SW 1271 (cell line): ENCODE measurements around the gene KCP.
A peak's percentile ranks its signal among the peaks of the same experiment; 100 is the strongest.

Source experiments
- DNase-seq, 2 experiments: peaks; one replicate each; lab custom pipeline; 2025; lab: John Stamatoyannopoulos, UW

The KCP gene

DNA sequence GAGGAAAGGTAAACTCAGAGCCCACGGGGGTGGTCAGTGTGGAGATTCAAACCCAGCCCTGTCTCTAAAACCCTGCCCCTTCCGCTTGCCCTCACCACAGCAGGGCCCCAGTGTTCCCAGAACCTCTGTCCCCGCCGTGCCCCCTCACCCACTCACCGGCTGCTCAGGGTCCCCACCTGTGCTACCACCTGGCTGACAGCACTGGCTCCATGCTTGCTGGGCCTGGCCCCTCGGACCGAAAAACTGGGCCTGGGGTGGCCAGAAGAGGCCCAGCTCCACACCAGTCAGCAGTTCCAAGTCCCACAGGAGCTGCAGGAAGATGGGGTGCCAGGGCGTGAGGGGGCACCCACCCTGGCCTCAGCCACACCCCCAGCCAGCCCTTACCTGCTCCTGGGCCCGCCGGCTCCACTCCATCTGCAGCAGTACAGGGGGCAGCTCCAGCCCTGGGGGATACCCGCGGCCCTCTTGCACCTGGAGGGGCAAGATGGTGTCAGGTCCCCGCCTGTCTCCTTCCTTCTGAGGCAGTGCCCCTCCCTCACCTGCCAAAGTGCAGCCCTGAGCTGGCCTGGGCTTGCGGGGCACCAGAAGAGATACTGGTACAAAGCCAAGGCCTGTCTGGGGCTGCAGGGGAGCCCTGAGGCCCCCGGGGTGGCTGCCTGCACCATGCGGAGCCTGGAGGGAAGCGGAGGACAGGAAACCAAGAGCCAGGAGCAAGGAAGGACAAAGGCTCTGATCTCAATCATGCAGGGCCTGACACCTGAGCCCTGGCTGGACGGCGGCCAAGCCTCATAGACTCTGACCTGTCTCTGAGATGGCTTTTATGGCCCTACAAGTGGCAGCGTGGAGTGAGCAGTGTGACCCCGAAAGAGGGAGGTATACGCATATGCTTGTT, 36.1 kb downstream of the KCP start:
- DNase-seq, result no peak

DNA sequence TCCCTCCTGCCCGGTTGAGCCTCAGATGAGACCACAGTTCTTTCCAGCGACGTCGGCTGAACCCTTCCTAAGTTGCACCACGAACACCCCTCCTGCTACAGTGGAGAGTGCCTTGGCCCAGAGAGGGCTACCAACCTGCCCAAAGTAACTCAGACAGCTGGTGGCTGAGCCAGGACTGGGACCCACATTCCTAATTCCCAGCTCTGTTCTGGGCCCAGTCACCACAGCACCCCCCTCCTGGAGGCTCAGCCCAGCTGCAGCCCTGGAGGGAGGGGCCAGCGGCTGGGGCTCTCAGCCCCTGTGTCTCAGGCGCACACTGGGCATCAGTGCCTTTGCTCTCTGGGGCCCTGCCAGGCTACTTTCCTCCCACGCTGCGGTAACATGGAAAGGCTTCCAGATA, 37.3 kb downstream of the KCP start:
- no peak for DNase-seq

DNA sequence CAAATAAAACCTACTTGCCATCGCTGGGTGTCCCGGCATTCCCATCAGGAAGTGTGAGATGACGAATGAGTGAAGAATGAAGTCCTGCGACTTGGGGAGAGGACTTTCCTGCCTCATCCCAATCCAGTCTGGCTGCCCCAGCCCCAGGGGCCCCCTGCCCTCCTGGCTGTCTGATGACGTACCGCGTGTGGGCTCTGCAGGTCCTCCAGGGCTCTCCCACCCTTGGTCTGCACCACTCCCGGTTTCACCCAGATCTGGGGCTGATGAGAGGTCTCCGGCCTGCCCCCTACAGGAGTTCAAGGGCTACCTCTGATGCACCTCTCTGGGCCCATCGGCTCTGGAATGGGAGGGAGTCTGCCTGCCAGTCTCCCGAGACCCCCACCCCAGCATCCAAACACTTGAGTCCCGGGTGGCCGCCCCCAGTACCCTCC, 38.1 kb downstream of the KCP start:
- DNase-seq, result no peak

DNA sequence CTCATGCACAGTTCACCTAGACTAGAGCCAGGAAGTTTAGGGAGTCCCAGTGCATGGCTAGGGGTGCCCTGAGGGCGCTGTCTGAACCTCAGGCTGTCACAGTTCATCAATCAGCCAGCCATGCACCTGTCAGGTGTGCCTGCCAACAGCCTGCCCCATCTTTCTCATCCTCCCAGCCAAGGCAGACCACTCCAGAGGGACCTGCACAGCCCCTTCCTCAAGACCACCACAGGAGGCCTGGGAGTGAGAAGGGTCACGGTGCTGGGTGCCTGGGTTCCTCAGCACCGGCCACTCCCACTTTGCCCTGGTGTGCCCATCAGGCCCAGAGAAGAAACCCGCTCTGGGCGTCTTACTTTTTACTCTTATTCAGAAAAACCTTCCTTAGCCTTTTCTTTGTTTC, 39.5 kb downstream of the KCP start:
- no peak for DNase-seq

DNA sequence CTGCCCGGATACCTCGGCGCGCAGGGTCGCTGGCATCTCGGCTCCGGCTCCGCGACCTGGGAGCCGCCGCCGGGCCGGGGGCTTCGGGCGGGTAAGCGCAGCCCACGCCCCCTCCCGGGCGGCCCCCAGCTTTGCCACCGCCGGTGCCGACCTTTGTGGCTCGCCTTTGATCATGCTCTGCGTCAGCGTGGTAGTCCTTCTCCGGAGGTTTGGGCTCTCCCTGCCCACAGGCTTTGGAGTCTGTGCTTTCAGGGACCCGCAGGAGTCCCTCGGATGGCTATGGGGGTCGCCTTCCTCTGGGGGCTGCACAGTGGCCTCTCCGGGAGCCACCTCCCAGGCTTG, 40.6 kb downstream of the KCP start:
- no peak for DNase-seq

DNA sequence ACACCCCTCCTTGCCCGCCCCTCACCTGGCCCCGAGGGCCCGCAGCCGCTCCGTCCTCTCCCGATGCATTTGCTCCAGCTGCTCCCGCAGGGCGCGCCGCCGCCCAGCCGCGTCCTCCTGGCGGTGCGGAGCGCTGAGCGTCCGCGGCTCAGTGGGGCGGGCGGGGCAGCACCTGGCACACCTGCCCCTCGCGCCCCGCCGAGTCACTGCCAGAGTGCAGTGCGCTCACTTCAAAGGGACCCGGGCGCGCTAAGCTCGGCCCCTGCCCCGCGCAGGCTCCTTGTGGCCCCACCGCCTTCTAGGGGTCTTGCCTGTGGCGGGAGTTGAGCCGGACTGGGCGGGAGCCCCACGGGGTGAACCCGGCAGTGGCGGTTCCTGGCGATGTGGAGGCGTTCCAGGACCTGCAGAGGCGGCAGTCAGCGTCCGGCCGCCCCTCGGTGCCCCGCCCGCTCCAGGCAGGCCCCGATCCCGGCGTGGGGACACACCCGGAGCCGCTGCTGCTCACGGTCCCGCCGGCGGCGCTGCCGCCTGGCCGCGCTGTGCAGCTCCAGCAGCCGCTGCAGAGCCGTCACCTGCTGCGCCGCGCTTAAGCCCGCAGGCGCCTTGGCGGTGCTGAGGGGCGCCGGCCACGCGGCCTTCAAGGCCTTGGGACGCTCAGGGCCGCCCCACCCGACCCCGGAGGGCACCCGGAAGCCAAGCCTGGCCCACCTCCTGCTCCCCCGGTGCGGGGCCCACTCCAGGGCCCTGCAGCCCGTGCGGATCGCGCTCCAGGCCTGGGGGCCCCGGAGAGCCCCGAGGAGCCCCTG, 41.2 kb downstream of the KCP start:
- DNase-seq, result no peak

DNA sequence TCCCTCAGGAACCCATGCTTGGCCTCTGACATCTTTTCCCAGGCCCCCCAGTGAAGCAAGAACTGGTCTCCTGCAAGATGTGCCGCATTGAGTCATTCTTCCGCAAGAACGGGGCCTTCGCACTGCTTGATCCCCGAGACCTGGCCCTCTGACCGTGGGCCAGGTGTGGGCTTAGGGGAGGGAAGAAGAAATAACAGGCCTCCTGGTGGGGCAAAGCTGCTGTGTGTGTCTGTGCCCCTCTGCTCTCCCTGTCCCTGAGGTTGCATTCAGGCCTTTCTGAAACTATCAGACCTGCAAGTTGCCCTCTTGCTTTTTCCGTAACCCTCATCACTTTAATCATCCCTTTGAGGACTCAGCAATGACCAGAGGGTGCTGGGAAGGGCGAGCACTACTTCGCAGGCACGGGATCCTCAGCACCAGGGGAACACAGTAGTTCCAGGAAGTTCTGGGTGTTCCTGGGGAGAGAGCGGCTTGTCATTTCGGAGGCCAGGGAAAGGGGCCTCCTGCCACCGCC, 41.8 kb downstream of the KCP start:
- DNase-seq, result no peak

DNA sequence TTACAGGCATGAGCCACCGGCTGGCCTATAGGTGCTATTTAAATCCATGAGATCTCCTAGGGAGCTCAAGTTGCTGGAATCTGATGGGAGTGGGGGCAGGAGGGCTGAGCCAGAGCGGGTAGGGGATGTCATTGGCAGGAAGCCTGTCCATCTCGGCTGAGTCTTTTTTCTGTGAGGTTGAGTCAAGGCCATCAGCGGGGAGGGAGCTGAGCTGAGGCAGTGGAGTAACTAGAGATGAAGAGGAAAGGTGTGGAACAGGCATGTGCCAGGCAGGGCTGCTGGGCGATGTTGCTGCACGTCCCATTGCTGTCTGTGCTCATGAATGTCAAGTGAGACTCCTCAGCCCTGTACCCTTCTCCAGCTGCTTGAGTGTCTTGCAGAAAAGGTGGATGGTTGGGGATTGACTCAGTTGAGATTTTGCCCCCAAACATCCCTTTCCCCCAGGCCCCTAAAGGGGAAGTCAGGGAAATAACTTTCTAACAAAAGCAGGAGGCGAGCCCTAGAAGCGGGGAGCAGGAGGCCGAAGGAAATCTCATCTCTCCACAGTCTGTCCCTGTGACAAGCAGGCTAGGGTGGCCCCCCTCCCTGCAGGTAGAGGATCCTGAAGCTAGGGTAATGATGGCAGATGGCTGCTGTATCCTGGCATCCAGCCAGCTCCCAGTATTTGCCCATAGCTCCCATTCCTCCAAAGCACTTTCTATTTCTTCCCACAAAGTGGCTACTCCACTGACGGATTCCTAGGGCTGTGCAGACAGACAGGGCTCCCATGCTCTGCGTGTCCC, 42.5 kb downstream of the KCP start:
- DNase-seq, result no peak

DNA sequence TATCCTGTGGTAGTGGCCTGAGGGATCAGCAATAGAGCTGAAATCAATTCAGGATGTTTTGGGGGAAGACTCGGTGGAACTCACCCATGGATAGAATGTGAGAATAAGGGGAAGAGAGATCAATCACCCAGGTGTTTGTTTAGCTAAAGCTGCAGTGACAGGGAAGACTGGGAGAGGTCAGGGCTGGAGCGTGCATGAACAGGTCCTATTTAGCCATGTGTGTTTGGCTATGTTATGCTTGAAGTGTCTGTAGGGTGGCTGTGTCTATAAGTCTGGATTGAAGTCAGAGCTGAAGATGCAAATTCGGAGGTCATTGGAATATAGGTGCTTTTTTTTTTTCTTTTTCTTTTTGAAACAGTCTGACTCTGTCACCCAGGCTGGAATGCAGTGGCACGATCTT, 43.3 kb downstream of the KCP start:
- no peak for DNase-seq

DNA sequence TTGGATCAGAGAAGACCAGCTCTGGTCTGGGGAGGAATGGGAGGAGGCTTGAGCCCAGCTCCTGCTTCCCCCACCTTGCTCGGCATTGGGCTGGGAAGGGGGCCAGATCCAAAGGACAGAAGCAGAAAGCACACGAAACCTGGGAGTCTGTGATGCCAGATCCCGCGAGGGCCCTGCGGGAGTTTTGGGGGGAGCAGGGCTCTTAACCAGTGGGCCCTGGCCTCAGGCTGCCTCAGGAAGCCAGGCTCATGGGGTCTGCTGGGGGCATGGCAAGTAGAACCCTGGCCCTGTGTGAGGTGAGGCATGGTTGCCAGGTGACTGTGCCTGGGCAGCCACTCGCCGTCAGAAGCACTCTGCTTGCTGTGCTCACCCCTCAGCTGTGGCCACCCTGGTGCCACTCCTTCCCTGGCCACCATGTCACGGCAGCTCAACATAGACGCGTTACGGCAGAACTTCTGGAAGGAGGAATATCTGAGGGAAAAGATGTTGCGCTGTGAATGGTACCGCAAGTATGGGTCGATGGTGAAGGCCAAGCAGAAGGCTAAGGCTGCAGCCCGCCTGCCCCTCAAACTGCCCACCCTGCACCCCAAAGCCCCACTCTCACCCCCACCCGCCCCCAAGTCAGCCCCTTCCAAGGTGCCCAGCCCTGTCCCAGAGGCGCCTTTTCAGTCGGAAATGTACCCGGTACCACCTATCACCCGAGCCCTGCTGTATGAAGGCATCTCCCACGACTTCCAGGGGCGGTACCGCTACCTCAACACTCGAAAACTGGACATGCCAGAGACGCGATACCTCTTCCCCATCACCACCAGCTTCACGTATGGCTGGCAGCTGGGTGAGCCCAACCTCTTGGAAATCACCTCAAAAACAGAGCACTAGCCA, 44.3 kb downstream of the KCP start:
- DNase-seq, result no peak

DNA sequence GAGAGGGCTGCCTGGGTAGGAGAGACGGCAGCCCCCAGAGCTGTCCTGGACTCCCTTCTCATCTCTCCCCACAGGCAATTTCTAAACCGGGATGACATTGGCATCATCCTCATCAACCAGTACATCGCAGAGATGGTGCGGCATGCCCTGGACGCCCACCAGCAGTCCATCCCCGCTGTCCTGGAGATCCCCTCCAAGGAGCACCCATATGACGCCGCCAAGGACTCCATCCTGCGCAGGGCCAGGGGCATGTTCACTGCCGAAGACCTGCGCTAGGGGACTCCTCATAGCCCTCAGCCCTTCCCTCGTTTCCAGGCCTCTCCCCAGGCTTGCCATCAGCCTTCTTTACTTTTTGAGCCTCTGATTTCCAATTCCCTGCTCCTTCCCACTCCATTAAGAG, 45.2 kb downstream of the KCP start:
- DNase-seq, result no peak

DNA sequence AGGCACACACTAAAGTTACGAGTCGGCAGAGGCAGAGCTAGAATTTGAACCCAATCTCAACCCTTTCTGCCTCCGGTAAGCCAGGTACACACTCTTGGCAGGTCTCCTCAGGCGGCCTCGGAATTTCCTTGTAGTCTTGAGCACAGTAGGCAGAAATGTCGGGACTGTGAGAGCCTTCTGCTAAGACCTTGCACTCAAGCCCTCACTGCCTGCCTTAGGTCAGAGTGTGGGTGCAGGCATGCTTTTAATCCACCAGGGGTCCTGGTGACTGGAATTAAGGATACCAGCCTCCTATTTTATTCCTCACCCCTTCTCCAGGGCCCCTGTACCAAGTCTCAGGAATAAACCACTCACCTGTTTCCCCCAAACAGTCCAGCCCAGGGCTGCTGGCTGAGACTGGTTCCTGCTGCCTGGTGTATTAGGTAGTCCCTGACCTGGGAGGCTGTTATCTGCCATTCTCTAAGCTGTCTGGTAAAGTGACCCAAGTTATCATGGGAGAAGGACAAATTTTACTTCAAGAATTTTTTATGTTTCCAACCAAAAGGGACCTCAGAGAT, 47.0 kb downstream of the KCP start:
- DNase-seq, result peak; percentile 39 to 60

DNA sequence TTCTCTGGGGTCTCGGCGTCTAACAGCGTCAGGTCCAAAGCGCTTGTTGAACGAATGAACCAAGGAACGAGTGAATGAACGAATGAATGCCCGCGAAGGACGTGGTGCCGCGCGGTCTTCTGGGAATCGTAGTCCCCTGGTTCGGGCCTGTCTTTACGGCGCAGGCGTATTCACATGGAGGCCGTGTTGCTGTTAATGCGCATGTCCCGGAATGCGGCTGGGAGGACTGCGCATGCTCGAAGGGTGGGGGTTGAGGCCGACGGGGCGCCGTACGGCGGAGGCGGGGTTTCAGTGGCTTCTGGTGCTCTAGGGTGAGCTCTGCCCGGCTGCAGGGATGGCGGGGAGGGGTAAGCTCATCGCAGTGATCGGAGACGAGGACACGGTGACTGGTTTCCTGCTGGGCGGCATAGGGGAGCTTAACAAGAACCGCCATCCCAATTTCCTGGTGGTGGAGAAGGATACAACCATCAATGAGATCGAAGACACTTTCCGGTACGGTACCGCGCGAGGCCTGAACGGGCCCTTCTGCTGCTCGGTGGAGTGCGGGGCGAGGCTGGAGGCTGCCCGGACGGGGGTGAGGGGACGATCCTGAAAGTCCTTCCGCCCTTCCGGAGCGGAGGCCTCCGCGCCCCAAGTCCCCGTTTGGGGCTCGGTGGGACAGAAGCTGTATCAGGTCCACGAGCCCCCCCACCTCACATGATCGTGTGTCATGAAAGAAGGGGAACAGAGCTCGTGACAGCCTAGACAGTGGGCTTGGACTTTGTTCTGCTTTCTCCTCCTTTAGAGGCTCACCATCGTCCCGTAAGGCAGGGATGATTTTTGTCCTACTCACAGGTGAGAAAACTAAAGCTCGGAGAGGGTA, 47.7 kb downstream of the KCP start, which contains the start of gene ATP6V1F:
TSS of gene ATP6V1F (plus strand) at position 286 of the 862 bp plus-strand sequence. CDS start at position 335, 49 bp downstream.
- DNase-seq, result peak; percentile 87 to 93

DNA sequence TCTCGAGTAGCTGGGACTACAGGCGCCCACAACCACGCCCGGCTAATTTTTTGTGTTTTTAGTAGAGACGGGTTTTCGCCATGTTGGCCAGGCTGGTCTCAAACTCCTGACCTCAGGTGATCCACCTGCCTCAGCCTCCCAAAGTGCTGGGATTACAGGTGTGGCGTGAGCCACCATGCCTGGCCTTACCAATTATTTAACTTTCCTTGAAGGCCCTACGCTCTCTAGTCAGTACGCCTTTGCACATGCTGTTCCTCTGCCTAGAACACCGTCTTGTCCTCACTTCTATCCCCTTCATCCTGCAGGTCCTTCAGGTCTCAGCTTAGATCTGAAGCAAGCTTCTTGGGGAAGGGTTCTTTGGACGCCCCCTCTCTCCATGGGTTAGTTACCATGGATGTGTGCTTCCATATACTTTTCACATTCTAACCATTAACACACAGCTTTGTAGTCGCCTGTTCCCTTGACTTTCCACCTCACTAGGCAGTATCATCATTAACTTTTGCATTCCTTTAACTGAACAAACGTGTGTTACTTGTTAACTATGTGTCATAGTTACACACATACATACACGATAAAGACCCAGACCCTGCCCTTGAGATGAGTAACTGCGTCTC, 48.4 kb downstream of the KCP start:
- DNase-seq, result no peak

DNA sequence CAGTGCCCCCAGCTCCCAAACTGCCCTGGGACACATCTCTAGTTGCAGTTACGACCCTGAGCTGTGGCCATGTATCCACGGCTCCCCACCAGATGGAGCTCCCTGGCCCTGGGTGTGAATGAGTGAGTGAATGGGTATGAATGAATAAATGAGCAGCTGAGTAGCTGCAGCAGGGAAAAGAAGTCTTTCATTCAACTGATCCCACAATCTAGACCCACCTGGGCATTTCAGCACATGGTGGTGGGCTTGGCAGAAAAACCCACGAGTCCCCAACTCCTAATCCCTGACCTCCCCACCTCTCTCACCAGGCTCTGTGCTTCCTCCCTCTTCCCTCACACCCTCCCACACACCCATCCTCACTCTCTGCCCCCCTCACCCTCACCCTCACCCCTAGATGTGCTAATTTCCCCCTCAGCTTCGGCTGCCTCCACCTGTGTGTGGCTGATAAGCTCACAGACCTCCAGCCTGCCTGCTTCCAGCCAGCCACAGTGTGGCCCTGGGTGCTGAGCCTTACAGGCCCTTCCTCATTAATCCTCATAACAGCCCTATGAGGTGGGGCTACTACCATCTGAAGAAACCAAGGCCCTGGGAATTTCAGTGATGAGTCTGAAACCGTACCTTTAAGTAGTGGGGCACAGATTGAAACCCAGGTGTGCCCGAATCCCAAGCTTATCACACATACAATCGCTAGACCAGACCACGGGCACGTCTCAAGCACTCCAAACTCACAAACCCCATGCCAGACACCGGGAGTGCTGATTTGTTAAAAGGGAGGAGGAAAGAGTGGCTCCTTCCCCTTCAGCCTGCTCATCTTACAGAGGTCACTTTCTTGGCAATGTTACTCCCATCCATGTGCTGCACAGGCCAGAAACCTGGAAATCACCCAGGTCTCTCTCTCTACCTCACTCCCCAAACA, 50.1 kb downstream of the KCP start:
- no peak for DNase-seq

DNA sequence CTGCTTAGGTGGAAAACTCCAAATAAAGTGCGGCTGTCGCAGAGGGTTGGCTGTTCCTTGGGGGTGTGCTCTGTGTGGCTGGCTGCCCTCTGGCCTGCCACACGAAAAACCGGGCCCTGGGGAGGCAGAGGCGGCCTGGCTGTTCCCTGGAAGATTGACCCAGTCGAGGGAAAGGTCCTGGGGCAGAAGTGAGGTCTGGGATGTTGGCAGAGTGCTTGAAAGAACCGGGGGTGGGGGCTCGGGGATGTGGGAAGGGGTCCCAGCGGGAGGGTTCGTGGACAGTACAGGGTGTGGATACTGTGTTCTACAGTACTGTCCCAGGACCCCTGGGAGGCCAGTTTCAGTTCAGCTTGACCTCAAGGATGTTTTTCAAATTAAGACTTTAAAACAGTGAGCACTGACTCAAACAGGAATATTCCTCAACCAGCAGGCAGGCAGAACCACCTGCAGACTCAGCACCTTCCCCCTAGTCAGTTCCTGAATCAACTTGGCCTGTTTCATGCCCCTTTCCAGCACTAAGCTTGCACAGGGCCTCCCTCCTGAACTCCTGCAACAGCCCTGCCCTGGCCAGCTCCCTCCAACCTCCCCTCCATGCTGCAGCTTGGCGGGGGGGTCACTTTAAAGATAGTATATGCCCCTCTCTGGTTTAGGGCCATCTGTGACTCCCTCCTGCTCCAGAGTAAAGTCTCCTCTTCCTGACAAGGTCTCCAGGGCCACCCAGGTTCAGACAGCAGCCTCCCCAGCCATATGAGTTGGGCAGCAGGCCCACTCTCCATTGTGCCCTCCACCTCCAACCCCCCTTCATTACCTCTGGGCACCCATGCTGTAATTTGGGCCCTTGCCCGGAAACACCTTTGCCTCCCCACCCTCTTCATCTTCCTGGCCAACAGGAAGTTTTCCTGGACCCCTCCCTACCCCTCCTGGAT, 51.0 kb downstream of the KCP start:
- no peak for DNase-seq
